GM19023 (cell line): ENCODE measurements around the gene C5orf15.
"Not testable (repeated sequence)": the region's sequence is repeated elsewhere in the genome, so short reads cannot be mapped to it uniquely, and the experiment has no call there.

Source experiments
- ATAC-seq: cut with Tn5 transposase; IDR thresholded peaks from one replicate; pipeline ENCODE4 v1.9.1; 2021; ENCODE audit warnings: mild to moderate bottlenecking, moderate library complexity; ENCODE audit not compliant: unreplicated experiment

Gene C5orf15

GRCh38 chr5:133994297-133994989, 26.0 kb upstream of the C5orf15 start:
- ATAC-seq, result no peak

GRCh38 chr5:133993185-133993936, 24.9 kb upstream of the C5orf15 start:
- no peak for ATAC-seq

GRCh38 chr5:133992429-133993155, 24.2 kb upstream of the C5orf15 start:
- ATAC-seq, result no peak

- no peak for ATAC-seq
Observed at GRCh38 chr5:133991171-133991910, 22.9 kb upstream of the C5orf15 start.

GRCh38 chr5:133990396-133990795, 22.0 kb upstream of the C5orf15 start:
- ATAC-seq, result no peak

- no peak for ATAC-seq
Observed at GRCh38 chr5:133985540-133986180, 17.2 kb upstream of the C5orf15 start.

GRCh38 chr5:133983674-133984073, 15.2 kb upstream of the C5orf15 start:
- ATAC-seq, result no peak

- ATAC-seq, result no peak
Observed at GRCh38 chr5:133981714-133982113, 13.3 kb upstream of the C5orf15 start.

GRCh38 chr5:133980652-133981051, 12.2 kb upstream of the C5orf15 start:
- no peak for ATAC-seq

- ATAC-seq, result no peak
Observed at GRCh38 chr5:133978943-133979342, 10.5 kb upstream of the C5orf15 start.

GRCh38 chr5:133977858-133978257, 9.4 kb upstream of the C5orf15 start:
- ATAC-seq, result no peak

GRCh38 chr5:133977161-133977787, 8.8 kb upstream of the C5orf15 start:
- peak; percentile 76 for ATAC-seq

GRCh38 chr5:133975546-133975945, 7.1 kb upstream of the C5orf15 start:
- ATAC-seq, result not testable (repeated sequence)

- ATAC-seq, result no peak
Observed at GRCh38 chr5:133974142-133974541, 5.7 kb upstream of the C5orf15 start.

GRCh38 chr5:133970325-133970909, 2.0 kb upstream of the C5orf15 start:
- no peak for ATAC-seq

GRCh38 chr5:133969654-133970324, 1.4 kb upstream of the C5orf15 start:
- no peak for ATAC-seq

GRCh38 chr5:133967698-133968203, 674 bp downstream of the C5orf15 start:
- peak; percentile 5 for ATAC-seq

- no peak for ATAC-seq
Observed at GRCh38 chr5:133967124-133967523, 1.3 kb downstream of the C5orf15 start.

- ATAC-seq, result no peak
Observed at GRCh38 chr5:133966090-133966489, 2.3 kb downstream of the C5orf15 start.
